NCI-H2196 treated with DMSO at 0.1 percent for 48 hours (cell line): Measurements from ENCODE around the gene ZFR.
"Not testable (repeated sequence)": the region's sequence is repeated elsewhere in the genome, so short reads cannot be mapped to it uniquely, and the experiment has no call there.

Source experiments
- DNase-seq: peaks from one replicate; lab custom pipeline; 2025; ENCODE audit not compliant: unreplicated experiment; lab: John Stamatoyannopoulos, UW

ZFR gene

DNA sequence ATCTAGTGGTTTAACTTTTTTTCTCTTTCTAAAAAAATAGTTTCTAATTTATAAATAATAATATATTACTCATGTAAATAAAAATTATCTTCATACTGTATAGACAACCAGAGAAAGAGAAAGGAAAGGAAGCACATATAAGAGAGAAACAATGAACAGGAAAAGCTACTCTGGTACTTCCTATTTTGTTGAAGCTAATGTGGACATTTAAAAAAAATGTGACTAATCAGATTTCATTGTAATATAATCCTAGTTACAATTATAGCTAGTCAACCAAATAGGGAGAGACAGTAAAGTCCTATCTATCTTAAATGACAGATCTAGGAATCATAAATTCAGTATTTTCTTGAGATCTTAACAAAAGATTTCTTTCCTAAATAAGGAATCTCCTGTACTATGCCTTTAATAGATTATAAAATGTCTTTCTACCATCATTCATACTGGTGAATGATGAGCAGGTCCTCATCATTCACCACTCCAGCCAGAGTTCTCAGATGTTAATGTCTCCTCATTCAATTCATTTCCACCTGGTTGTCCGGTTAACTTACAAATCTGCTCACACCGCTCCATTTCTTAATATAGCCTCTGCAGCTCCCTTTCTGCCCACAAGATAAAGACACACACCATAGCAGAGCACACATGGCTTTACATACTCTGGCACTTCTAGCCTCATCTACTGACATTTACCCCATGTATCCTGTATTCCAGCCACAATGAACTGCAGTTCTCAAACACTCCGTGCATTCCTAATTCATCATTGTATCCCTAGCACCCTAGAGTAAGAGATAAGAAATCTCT is 30.9 kb downstream of the ZFR start:
- no peak for DNase-seq

DNA sequence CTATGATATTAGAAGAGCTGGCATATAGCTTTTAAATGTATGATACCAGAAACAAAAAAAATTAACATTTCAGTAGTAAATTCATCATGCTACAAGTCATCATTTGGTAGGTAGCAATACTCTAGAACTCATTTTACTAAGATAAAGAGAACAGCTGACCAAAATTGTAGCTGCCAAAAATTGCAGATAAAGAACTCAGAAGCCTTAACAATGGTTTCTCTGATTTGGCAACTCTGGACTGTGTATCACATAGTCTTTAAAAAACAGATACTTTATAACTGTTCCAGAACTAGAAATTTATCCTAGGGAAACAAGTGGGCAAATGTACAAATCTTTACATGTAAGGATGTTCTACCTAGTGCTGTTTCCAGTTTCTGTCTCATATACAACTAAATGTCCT is 33.9 kb downstream of the ZFR start:
- DNase-seq = no peak

DNA sequence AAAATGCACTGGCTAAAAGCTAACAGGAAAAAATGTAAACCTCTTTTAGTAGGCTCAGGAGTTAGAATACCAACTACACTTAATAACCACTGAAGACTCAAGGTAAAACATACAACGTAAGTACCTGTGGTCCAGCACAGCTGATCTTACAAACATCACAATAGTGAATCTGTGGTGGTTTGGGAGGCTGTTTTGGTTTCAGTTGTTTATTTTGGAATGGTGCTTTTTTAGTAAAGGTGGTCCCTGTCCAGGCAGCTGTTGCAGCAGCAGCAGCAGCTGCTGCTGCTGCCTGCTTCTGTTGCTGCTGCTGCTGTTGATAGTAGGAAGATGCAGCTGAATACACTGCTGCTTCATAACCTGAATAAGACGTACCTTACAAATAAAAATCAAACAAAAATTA is 37.9 kb downstream of the ZFR start:
- no peak for DNase-seq

DNA sequence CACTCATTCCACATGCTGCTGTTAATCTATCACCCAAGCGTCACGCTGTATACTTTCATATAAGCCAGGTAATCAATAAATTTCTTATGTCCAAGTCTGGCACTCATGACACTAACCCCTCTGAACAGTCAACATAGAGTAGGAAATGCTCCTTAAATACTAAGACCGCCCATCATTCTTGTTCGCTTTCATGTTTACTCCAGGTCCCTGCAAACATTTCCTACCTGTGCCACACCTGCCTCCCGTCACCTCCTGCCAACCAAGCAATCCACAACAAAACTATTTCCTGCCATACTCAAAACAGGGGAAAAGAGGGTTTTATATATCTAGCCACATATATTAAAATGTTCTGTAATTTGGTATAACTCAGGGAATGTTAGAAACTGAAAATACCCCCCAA is 39.0 kb downstream of the ZFR start:
- no peak for DNase-seq

DNA sequence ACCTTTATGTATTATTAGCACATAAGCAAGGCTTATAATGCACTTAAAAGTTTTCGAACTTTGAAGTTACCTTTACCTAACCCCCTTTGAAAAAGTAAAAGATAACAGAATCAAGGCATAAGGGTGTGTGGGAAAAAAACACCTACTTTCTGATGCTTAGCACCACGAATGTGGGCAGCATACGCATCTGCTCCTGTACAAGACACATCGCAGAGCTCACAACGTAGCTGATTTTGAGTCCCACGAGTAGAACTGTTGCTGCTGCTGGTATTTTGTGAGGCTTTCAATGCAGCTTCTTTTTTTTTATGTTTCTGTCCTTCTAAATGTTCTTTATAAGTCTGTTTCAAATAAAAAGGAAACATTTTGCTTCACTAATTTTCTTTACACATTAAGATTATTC is 40.8 kb downstream of the ZFR start:
- DNase-seq = no peak

DNA sequence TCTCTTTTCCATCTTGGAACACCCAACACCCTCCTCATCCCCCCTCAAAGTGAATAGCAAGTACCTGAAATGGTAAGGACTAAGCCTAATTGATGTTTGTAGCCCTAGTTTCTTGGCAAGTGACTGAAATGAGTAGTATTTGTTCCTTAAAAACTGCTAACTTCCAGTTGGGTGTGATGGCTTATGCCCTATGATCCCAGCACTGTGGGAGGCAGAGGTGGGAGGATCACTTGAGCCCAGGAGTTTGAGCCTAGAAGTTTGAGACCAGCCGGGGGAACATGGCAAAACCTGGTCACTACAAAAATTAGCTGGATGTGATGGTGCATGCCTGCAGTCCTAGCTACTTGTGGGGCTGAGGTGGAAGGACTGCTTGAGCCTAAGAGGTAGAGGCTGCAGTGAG is 44.1 kb downstream of the ZFR start:
- no peak for DNase-seq

DNA sequence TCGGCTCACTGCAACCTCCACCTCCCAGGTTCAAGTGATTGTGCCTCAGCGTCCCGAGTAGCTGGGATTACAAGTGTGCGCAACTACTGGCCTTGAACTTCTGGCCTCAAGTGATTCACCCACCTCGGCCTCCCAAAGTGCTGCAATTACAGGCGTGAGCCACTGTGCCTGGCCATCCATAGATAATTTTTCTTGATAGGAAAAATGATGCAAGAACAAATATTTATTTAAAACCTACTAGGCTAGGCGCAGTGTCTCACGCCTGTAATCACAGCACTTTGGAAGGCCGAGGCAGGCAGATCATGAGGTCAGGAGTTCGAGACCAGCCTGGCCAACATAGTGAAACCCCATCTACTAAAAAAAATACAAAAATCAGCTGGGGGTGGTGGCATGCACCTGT is 45.8 kb downstream of the ZFR start:
- not testable (repeated sequence) for DNase-seq

DNA sequence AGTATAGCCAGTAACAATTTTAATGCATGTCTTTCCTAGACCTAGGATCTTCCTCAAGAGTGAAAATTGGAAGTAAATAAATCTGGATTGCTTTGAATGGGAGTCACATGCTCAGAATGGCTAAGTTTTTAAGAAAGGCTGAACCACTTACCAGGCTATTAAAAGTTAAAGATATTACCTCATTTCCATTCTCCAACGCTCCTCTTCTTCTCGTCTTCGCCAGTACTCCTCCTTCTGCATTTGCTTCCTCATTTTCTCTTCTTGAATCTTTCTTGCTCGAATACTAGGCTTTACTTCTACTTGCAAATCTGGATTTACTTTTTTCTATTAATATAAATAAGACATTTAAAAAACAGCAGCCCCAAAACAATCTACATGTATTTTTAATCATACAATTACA is 49.6 kb downstream of the ZFR start:
- DNase-seq = no peak

DNA sequence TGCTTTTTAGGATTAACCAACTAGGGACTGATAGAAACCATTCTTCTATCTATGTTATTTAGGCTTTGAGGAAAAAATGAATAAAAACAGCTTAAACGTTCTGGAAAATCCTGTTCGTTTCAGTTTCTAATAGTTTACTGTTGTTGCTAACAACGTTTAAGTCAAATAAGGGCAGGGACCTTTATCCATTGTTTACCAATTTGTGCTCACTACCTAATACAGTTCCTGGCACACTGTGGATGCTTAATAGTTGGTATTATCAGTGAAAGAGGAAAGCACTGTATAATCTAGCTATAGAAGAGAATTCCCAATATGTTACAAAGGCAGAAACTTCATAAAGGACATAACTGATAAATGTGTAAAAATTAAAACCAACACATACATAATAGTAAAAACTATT is 52.5 kb downstream of the ZFR start:
- DNase-seq = no peak

DNA sequence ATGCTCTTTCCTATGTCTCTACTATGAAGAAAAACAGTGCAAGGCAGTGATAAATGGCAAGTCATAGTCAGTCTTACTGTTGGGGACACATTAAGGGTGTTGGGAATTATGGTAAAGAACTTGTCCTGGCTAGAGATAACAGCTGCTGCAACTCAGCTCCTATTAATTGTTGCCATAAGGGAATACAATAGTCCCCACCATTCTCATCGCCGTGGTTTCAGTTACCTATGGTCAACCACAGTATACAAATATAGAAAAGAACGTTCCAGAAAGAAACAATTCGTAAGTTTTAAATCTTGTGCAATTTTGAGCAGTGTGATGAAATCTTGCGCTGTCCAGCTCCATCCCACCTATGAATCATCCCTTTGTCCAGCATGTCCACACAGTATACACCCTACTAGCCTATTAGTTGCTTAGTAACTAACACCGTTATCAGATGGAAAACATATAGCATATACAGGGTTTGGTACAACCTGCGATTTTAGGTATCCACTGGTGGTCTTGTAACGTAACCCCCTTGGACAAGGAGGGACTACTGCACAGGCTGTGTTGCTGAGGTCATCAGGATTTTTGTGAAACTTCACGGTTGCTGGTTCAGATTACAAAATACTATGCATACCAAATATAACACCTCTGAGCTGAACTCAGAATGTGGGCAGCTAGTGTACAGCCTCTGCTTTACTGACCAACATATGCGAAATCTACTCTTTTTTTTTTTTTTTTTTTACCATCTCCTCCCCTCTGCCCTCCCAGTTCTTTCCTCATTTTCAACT is 53.5 kb downstream of the ZFR start:
- no peak for DNase-seq

DNA sequence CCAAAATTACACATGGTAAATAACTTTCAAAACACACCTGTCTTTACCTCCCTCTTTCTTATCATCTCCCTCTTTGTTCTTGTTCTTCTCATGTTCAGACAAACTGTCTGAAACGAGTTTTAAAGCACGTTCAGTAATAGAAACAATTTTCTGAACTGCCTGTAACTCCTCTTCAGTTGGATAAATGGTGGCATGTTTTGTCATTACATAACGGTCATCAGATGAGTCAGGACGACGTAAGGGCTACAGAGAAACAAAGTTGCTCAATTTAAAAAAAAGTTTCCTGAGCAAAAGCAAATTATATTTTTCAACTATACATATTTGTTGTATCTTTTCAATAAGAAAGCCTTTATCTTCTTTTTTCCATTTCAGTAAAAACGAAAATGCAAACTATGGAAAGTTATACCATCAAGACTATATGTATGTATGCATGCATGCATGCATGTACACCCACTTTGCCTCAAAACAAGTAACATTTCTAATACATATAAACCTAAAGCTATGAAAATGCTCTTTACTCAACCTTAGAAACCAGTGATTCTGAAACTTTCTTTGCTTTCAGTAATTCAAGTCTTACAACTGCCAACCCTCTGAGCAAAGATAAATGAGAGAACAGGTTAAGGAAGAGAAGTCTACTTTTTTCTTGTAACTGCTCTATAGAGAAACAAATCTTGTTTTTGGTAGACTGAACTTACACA is 56.0 kb downstream of the ZFR start:
- no peak for DNase-seq

DNA sequence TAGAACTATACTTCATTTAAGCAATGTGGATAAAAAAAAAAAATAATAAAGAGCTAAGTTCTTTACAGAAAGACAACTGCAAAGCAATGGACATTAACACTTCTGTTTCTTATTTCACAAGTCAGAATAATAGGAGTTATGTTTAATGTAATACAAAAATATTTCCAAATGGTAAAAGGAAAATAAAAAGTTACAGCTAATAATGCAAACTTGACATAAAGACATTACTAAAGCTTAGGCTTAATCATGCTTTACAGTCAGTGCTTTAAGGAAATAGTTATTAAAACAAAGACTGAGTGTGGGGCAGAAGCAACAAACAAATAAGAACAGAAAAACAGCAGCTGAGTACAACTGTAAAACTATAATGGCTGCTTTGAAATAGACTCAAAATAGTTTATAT is 56.7 kb downstream of the ZFR start:
- no peak for DNase-seq

DNA sequence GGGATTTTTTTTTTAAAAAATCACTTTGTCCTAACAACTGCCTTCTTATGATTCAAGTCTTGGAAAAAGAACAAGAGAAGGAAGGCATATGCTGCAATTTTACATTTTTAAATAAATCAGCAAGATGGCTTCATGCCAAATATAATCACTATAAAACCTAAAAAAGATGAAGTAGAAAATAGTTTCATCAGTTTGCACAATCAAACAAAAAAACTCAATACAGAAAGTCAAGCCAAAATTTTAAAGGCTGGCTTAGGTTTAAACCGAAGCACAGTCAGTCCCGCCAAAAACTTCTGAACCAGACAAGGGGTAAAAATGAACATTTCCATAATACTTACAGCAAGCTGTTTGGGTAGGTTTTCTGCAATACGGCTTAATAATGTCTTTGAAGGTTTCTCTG is 57.3 kb downstream of the ZFR start:
- no peak for DNase-seq

DNA sequence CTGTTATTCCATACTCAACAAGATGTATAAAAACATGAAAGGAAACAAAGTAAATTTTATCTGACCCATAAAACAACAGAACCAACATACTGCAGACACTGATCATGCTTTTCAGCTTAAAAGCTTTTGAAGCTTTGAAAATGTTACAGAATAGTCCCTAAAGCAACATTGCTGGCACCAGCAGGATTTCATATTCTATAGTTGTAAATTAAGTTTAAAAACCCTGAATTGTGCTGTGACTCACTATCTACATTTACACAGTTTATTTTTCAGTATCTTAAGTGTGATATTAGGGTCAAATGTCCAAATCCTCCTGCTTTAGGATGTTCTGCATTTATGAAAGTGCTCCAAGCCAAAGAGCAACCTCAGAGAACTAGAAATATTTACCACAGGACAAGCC is 59.9 kb downstream of the ZFR start:
- no peak for DNase-seq

DNA sequence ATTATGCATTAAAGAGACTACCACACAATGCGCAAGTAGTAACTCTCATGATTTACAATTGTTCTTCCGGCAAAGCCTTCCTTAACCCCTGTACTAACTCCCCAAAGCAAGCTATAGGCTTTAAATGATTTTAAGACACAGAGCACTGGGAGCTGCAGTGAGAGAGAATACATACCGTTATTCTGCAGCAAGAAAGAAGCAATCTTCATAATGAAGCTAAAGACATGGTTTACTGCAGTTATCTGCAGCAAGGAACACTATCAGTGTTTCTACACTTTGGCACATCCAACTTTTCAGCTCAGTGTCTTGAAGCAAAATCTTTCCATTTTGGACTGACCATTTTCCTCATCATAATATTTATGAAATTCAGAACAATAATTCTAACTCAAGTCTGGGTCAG is 61.0 kb downstream of the ZFR start:
- DNase-seq = no peak

DNA sequence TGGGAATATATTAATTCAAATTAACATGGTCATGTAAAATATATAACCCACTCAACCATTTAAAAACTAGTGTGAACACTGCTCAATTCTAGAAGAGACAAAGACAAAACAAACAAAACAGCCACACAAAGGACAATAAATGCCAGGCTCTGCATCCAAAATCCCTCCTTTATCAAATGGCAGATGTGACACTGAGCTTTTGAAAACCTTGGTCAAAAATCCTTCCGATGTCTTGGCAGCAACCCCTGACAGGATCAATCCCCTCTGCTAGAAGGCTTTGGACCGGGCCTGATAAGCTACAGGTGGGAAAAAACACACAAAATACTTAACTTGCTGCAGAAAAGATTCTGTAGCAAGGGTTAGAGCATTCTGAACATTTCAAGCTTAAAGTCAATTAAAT is 61.5 kb downstream of the ZFR start:
- DNase-seq = no peak

DNA sequence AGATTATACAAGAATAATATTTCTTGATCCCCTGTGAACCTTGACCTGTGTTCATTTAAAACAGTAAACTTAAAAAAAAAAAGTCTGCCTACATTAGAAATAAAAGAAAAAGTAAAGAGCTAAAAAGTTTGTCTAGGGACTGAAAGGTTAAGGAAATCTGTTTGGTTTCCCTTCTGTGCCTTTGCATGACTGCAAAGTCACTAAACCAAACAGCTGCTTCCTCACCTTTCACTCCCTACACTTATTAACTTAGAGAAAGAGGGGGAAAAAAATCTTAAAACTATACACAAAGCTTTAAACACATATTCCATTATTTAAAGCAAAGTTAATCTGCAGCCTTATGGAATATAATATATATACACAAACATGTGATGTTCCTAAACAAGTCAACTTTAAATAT is 65.1 kb downstream of the ZFR start:
- DNase-seq = no peak

DNA sequence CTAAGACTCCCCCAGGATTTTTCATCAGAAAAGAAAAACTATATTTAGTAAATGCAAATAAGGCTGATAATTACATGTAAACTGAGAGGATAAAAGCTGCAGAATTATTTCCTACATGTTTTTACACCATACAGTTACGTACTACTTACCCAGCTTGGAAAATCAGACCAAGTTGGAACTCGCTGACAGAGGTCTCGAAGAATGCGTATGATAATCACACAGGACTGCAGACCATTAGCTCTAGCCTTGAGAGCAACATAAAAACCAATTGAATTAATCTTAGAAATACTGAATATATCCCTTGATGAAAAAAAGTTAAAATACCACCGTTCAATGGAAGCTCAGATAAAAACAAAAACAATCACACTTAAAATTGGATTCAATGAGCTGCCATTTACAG is 65.6 kb downstream of the ZFR start:
- DNase-seq = no peak

DNA sequence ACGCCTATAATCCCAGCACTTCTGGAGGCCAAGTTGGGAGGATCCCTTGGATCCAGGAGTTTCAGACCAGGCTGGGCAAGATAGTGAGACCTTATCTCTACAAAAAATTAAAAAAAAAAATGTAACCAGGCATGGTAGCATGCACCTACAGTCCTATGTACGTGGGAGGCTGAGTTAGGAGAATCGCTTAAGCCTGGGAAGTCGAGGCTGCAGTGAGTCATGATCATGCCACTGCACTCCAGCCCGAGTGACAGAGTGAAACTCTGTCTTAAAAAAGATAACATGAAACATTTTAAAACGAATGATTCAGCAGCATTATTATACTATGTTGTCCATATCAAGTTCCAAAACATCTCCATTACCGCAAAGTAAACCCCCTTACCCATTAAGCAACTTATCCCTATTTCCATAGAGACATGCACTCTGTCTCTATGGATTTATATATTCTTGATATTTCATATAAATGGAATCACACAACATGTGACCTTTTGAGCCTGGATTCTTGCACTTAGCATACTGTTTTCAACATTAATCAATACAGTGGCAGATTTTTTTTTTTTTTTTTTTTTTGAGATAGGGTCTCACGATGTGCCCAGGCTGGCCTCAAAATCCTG is 74.9 kb downstream of the ZFR start:
- DNase-seq = no peak

DNA sequence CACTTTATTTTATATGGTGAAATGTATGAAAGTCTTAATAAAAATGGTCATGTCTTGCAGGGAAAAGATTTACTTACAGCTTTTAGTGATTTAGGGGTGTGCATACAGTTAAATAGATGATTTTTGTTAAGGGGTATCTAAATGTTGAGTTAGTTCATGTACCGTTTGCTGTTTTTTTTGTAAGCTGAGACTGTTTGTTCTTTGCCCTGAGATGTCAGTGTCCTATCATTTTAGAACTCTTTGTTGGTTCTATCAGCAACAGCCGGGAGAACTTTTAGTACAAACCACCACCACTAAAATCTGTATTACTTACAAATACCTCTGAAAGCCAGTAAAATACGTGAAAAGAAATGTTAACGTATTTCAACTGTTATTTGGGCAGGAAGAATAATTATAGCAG is 75.5 kb downstream of the ZFR start:
- DNase-seq = no peak

DNA sequence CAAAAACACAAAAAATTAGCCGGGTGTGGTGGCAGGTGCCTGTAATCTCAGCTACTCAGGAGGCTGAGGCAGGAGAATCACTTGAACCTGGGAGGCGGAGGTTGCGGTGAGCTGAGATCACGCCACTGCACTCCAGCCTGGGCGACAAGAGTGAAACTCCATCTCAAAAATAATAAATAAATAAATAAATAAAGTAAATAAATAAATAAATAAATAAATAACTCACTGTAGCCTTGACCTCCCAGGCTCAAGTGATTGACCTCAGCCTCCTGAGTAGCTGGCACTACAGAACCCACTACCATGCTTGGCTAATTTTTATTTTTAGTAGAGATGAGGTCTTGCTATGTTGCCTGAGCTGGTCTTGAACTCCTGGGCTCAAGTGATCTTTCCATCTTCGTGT is 77.3 kb downstream of the ZFR start:
- DNase-seq = not testable (repeated sequence)

DNA sequence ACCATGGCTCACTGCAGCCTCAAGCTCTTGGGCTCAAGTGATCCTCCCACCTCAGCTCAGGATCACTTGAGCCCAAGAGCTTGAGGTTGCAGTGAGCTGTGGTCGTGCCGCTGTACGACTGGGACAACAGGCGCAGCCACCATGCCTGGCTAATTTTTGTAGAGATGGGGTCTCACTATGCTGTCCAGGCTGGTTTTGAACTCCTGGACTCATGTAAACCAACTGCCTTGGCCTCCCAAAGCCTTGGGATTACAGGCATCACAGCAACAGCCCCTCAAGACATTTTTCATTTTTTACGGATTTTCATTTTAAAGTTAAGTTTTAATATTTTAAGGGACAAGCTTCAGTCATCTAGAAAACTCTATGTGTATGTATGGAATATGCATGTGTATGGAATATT is 78.9 kb downstream of the ZFR start:
- no peak for DNase-seq
